NCI-H187 (cell line): ENCODE results near the gene GPR176.
"Not testable (repeated sequence)": the region's sequence is repeated elsewhere in the genome, so short reads cannot be mapped to it uniquely, and the experiment has no call there.

Experiments
- DNase-seq, 2 experiments: peaks; one replicate each; lab custom pipeline; 2025; lab: John Stamatoyannopoulos, UW

Gene GPR176

DNA sequence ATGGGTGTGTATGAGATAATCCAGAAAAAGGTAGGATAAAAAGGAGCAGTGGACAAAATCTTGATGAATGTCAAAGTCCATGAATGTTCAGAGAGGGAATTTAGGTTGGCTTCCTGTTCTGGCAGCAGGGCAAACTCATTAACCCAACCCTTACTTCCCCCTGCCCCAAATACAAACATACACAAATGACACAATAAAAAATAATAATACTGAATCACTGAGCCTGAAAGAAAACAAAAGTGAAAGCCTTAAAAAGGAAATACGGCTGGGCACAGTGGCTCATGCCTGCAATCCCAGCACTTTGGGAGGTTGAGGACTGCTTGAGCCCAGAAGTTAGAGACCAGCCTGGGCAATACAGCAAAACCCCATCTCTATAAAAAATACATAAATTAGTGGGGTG, 62.9 kb downstream of the GPR176 start:
- no peak for DNase-seq

DNA sequence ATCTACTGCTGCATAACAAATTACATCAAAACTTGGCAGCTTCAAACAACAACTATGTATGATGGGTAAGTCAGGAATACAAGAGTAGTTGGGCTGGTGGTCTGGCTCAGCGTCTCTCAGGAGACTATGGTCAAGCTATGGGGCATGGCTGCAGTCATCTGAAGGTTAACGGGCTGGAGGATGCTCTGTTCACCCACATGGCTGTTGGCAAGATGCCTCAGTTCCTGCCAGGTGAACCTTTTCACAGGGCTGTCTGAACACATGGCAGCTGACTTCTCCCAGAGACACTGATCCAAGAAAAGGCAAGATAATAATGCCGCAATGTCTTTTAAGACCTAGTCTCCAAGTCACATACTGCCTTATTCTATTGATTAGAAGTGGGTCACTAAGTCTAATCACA, 63.7 kb downstream of the GPR176 start:
- no peak for DNase-seq

DNA sequence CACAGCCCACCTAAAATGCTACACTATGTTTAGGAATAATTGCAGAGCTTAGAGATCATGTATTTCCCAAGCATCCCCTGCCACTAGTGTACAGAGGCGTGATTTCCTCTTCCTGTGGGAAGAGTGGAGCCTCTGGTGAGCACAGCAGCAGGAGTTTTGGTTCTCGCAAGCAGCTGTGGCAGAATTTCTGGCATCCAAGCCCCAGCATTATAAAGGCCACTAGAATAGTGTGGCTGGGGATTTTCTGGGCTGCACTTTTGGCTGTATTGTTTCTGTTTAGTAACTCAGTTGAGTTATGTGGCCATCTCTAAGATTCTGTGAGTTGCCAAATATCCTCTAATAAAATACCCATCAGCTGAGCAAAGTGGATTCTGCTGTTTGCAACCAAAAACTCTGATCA, 64.7 kb downstream of the GPR176 start:
- DNase-seq: no peak

DNA sequence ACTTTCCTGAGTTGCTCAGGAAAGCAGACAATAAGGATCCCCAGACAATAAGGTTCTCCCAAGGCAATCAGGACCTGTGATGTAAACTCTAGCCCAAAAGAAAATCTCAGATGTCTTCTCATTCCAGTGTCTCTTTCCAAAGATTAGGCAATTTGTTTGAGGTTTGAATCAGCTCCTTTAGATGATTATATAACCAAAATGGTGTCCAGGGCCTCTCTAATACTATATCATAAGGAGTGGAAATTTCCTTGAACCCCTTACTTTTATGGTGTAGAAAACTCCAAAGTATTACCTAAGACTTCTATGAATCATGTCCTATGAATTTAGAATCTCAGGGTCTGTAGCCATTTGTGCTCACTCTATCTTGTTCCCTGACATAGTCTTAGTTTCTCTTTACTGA, 65.9 kb downstream of the GPR176 start:
- no peak for DNase-seq

DNA sequence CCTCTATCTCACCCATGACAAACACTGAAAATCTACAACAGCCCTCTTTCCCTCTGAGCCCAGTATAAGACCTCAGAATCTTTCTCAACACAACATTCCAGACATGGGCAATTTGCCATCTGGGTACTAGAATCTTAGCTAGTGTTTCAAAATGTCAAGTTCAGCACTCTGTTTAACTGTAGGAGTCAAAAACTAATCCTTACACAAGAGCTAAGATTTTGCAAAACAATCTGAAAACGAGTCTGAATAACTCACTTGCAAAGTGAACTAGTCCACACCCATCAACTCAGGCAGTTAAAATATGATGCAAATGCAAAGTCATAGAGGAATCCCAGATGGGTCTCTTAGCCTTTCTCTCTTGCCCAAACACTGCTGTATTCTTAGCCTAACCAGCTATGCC, 67.8 kb downstream of the GPR176 start:
- DNase-seq: no peak

DNA sequence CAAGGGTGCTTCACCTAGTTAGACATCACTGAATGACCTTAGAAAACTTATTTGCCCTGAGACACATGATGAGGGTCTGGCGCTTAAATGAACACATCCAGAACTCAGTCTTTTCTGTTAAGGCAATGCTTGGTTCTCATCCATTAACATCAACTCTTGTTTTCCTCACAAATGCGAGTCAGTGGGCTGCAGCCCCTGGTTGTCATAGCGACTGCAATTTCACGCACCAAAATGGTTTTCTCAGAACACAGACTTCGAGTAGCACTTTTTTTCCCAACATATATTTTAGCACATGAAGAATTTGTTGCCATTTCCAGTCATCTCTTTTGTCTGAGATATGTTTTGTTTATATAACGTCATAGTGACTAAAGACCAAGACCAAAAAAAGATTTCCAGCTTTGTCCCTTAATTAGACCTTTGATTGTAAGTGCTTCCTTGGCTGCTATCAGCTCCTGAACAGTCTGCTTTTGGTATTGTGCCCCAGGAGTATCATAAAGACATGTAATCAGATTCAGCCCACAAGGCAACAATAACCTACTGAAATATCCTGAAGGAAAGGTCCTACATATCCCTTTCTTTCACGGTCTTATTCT, 68.5 kb downstream of the GPR176 start:
- DNase-seq: no peak

DNA sequence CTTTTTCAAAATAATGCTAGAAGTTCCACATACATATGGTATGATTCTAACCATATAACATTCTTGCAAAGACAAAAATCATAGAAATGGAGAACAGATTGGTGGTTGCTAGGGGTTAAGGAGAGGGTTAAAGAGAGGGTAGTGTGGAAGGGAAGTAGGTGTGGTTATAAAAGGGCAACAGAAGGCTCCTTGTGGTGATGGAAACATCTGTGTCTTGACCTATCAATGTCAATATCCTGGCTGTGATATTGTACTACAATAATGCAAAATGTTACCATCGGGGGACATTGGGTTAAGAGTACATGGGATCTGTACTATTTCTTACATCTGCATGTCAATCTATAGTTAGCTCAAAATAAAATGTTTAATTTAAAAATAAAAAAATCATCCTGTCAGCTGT, 69.6 kb downstream of the GPR176 start:
- no peak for DNase-seq

DNA sequence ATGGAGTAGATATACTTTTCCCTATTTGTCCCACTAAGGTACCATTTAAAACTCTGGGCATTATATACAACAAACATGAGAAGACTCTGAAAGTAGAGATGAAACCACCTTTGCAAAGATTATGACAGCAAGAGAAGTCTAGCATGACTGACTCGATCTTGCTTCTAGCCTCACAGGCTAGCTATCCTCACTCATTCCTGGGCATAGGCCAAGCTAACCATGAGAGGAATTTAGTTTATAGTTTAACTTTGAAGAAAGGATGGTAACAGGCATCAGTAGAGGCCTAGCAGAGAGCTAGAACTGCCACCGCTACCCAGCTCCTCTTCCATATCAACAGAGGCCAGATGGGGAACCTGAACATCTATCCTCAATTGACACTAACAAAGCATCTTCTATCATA, 74.0 kb downstream of the GPR176 start:
- DNase-seq: no peak

DNA sequence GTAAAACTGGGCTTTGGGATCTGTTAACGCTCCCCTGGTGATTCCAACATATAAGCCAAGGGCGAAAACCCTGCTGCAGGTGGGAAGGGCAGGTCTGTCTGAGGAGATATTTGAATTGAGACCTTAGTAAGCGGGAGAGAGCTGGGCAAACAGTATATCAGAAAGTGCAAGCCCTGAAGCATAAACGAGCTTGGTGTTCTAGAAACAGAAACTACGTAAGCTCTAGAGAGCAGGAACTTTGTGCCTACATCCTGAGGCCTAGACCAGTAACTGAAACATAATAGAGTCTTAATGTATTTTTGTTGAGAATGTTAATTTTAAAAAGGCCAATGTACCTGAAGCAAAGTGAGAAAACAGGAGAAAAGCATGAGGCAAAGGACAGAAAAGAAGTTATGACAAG, 74.5 kb downstream of the GPR176 start:
- no peak for DNase-seq

DNA sequence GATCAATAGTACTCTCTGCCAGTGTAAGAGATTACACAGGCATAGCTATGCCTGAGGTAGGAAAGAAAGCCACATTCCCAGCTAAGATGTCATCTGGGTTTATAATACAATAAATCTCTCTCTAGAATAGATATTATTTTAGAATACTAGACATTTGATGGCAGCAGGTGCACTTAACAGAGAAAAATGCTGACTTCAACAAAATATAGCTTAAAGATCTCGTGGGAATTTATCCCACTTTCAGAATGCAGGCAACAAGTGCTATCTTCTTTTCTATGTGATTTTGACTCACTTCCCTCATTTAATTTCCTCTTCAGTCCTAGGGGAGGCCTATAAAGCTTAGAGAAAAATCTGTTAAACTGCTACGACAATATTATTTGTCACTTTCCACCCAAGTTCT, 76.5 kb downstream of the GPR176 start:
- no peak for DNase-seq

DNA sequence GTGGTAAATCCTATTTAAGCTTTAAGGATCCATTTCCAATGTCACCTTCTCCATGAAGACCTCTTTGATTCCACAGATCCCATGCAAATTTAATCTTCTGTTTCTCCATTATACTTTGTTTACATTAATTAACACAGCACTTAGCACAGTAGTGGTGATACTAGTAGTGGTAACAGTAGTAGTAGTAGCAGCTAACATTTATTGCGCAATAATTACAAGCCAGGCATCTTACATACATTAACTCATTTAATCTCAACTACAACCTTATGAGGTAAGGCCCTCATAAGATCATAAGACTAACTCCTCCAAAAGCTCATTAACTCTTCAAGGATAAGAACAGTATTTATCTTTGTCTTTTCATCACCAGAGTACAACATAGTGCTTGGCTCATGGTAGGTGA, 82.6 kb downstream of the GPR176 start:
- no peak for DNase-seq

DNA sequence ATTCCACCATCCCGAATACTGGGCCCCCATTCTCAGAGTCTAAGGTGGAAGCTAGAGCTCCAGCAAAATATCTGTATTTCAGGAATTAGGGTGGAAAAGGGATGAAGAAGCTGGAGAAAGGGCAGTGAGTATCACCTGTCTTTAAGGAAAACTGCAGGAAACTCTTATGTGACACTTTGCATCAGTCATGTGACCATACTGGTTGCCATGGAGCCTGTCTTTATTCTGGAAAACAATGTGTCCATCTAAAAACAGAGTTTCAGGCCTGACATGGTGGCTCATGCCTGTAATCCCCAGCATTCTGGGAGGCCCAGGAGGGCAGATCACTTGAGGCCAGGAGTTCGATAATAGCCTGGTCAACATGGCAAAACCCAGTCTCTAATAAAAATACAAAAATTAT, 84.5 kb downstream of the GPR176 start:
- DNase-seq: no peak

DNA sequence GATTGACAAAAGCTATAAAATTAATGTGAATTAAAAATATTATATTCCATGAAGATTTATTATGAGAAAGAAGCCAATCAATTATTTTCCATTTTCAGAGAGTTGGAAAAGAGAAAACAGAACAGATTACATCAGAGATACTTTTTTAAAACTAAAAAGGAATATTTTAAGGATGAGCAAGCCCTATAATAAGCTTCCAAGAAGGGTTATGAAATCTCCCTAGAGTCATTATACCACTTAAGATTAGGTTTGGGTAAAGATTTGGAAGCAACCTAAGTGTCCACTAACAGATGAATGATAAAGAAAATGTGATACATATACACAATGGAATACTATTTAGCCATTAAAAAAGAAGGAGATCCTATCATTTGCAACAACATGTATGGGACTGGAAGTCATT, 85.8 kb downstream of the GPR176 start:
- no peak for DNase-seq

DNA sequence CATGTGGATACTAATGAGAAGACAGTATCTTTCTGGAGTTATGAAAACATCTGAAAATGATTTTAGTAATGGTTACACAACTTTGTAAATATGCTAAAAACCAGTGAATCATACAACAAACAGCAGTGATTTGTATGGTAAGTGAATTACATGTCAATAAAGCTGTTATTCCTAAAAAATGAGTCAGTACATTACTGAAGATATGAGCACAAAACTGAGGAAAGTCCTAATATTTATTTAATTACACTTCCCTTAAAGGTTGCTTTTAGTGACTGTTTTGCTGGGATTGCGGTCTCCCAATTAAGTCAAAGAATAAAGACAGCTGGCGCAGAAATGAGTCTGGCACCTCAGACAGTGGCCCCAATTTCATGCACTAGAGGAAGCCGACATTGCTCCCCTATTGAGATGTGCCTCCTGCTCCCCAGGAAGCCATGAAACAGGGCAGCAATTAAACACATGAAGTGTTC, 86.5 kb downstream of the GPR176 start:
- DNase-seq: no peak

DNA sequence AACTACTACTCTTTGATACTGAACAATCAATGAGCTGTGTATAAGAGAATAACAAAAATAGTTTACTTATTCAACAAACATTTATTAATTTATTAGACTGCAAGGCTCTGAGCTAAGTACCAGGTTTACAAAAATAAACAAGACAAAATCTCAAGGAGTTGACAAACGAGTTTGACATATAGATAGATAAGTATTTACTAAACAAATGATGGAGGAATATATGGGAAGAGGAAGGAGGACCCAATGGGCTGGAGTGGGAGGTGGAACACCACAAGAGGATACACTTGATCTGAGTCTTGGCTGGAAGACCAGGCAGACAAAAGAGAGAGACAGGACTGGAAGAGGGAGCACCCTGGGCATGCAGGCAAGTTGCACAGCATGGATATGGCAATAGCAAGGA, 89.9 kb downstream of the GPR176 start:
- DNase-seq: no peak

DNA sequence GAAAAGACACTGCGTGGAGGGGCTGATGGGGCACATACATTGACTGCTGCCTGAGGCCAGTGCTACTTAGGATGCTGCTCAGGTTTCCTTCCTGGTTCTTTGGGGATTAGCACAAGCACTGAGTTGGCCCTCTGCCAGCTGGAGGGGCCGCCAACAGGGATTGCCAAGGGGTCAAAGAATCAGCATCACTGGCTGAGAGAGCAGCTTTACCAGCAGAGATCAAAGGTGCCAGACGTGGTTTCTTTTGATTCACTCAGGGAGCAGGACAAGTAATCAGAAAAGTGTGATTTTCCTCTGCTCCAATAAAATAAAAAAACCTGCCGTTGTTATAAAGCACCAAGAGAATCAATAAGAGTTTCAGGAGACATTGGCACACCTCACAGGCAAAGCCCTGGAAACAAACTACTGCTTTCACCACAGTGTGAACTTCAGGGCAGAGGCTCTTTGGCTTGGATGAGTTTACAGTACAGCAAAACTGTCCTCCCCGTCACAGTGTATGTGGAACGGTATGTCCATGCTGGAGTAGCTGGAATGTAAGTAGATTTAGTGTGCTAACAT, 91.6 kb downstream of the GPR176 start:
- DNase-seq: peak; percentile 3 to 14

DNA sequence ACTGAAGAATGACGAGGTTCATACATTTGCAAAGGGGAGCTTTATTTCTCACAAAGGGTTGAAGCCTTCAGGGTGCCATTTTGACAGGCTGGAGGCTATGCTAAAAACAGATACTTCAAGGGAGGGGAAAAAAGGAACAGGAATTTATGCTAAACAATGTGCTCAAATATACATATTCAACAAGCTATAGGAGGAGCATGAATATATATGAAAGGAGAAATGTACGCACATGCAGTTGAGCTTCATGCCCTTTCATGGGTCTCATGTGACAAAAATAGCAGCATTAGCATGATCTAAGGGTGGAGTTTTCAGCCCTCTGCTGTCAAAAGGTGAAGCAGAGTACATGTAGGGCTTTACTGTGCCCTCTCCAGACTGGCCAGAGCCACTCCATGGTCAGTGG, 93.1 kb downstream of the GPR176 start:
- DNase-seq: no peak

DNA sequence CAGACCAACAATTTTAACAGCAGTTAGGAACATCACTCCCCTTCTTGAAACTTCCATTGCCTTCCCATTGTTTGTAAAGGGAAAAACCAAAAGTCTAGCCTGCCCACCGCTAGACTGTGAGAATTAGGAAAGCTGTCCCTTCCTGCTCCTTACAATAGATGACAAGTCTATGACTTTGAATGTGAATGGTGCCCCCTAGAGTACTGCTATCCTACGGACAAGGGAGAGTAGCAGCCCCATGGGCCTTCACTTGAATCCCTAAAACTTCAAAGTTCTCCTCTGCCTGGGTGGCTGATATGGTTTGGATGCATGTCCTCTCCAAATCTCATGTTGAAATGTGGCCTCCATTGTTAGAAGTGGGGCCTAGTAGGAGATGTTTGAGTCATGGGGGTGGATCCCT, 96.4 kb downstream of the GPR176 start:
- no peak for DNase-seq

DNA sequence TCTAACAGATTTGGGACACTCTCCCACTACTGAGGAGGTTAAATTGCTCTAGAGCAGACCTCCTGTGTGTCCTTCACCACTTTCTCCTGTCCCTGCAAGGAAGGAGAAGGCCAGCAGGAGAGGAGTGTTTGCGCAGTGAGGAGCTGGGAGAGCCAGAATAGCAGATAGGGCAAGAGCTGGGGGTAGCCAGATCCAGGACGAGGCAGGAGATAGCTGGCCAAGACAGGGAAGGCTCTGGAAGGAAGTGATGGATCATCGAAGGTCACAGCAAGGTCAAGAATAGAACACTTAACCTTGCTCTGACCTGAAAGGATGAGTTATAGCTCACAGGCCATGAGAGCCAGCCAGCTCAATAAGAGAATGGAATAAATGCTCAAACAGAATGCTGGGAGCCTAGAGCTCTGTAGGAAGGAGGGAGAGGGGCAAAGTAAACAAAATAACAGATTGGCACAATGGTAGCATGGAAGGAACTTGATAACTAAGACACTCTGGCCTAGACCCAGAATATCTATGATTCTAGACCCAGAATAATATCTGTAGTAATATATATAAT, 99.9 kb downstream of the GPR176 start:
- no peak for DNase-seq

DNA sequence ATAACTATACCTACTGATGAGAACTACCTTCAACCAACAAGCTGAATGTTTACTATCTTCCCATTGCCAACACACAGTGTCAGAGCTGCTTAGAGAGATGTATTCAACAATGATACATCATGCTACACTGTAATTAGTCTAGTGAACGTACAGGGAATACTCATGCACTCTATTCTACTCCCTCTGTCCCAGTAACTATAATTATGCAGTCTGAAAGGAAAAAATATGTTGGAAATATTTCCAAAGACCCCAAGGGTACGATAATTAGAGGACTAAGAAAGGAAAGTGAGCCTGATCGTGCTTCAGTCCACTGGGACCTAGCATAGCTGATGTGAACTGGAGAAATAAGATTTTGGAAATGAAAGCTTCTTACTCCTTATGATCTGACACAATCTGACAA, 100.5 kb downstream of the GPR176 start:
- DNase-seq: no peak

DNA sequence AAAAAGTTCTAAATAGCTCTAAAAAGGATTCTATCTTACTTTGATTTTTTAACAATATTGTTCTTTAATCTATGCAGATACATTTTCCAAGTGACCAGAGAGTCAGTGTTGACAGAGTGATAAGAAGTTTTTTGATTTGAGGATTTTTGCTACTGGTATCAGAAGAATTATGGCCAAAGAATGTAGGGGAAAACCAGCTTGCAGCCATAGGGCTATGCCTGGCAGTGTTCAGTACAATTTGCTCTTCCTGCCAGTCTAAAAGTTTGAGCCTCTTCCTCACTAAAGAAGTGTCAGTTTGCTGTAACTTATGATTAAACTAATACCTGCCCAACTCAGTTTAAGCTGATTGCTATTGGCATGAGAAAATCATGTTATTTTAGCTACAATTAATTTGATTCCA, 102.2 kb downstream of the GPR176 start:
- DNase-seq: no peak

DNA sequence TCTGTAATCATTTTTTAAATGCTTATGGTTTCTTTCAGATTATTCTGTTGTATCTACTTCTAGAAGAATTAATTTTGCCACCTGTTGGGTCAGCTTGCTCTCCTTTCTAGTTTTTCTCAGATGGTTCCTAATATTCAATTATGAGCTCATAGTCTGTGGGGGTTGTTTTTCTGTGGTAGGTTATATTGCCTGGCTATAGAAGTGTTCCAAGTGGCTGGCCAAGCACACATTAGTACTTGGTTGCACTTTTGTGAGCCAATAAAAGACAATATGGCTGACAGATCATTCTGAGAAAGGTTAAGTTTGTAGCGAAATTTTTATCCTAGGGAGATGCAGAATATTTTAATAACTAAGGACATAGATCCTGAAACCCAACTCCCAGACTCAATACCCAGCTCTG, 105.6 kb downstream of the GPR176 start:
- DNase-seq: no peak

DNA sequence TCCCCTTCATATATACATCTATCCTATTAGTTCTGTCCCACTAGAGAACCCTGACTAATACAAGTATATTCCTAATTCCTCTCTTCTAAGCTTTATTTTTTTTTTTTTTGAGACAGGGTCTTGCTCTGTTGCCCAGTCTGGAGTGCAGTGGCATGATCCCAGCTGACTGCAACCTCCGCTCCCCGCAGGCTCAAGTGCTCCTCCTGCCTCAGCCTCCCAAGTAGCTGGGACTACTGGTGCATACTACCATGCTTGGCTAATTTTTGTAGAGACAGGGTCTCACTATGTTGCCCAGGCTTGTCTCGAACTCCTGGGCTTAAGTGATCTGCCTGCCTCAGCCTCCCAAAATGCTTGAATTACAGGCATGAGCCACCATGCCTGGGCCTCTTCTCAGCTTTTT, 107.4 kb downstream of the GPR176 start:
- DNase-seq: not testable (repeated sequence)

DNA sequence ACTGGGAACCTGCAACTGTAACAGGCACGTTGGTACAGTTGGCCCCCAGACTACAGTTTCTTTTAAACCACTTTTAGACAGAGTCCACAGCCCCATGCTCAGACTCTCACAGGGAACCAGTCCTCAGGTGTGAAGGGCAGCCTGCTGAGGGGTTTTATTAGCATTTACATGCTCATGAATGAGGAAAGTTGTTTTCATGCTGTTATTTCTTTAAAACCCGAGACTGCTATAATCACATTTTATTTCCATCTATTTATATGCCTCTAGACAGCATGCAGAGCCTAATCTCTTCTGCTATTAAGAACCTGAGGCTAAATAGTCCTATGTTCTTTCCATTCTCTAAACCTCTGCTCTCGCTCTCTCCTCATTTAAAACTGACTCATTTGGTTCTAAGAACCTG, 111.2 kb downstream of the GPR176 start:
- DNase-seq: no peak
